OCI-LY3 (cell line): ENCODE measurements around the gene SENP6.

Experiments used
- H2AFZ ChIP-seq: fragments of 200-600, 300-600 bp; shearing (Covaris generic); 2 replicates; pipeline ENCODE4 v1.6.0; 2014; ENCODE audit warnings: antibody characterized with exemption, low read depth, low read length
- H3K27ac ChIP-seq: fragments of 200-600, 300-600 bp; sonication (generic); 2 replicates; pipeline ENCODE4 v1.5.1; 2014; ENCODE audit warnings: mild to moderate bottlenecking, low read length, moderate library complexity, mixed read lengths
- H3K27me3 ChIP-seq: fragments of 200-600, 300-600 bp; sonication (generic); 2 replicates; pipeline ENCODE4 v1.6.1; 2014; ENCODE audit warnings: low read depth, low read length, mixed read lengths
- H3K36me3 ChIP-seq: fragments of 200-600, 300-600 bp; sonication (generic); replicated peaks from 2 replicates; pipeline ENCODE3; 2014; ENCODE audit warnings: low read depth, low read length, mixed read lengths
- H3K4me1 ChIP-seq: fragments of 300-600, 200-600 bp; sonication (generic); 2 replicates; pipeline ENCODE4 v1.6.1; 2014; ENCODE audit warnings: low read length, mixed read lengths
- H3K4me2 ChIP-seq: fragments of 200-600, 300-600 bp; sonication (generic); 2 replicates; pipeline ENCODE4 v1.6.1; 2014; ENCODE audit warnings: low read length, mixed read lengths
- H3K4me3 ChIP-seq: fragments of 300-600, 200-600 bp; sonication (generic); 2 replicates; pipeline ENCODE4 v1.5.1; 2014; ENCODE audit warnings: antibody characterized with exemption, mild to moderate bottlenecking, low read length, moderate library complexity
- H3K79me2 ChIP-seq: fragments of 300-600, 200-600 bp; shearing (Covaris generic); 2 replicates; pipeline ENCODE4 v1.6.1; 2014; ENCODE audit warnings: mild to moderate bottlenecking, low read length, mixed read lengths
- H3K9ac ChIP-seq: fragments of 300-600, 200-600 bp; shearing (Covaris generic); 2 replicates; pipeline ENCODE4 v1.6.0; 2014; ENCODE audit warnings: mild to moderate bottlenecking, low read length, moderate library complexity
- H3K9me3 ChIP-seq: fragments of 200-600, 300-600 bp; shearing (Covaris generic); 2 replicates; pipeline ENCODE4 v1.6.1; 2014; ENCODE audit warnings: low read length, mixed read lengths; ENCODE audit not compliant: insufficient read depth
- H4K20me1 ChIP-seq: fragments of 200-600, 300-600 bp; sonication (generic); 2 replicates; pipeline ENCODE4 v1.6.1; 2016; ENCODE audit warnings: low read length, mixed read lengths; ENCODE audit not compliant: insufficient read depth
- CTCF ChIP-seq: fragments of 200-600, 300-600 bp; sonication (generic); IDR thresholded peaks from 2 replicates; pipeline ENCODE4 v1.5.1; 2014; ENCODE audit warnings: antibody characterized with exemption, low read length, low read depth
- EZH2phosphoT487 ChIP-seq: fragments of 200-600 bp; shearing (Covaris generic); IDR thresholded peaks from 2 replicates; pipeline ENCODE4 v1.6.1; 2018; ENCODE audit warnings: antibody characterized with exemption, mixed run types, low read depth

Gene SENP6

GRCh38 chr6:75735491-75736186 is 134.0 kb downstream of the SENP6 start:
- H3K4me2 ChIP-seq: peak overlapping the region; percentile 71

GRCh38 chr6:75743971-75744370 is 142.3 kb downstream of the SENP6 start:
- no peak overlapping the region for H3K27ac ChIP-seq
- H3K4me3 ChIP-seq: no peak overlapping the region
- H3K4me2 ChIP-seq: no peak overlapping the region
- TF ChIP-seq CTCF: no peak
- no peak for TF ChIP-seq EZH2phosphoT487
- no peaks in the 10 kb centered on the region for H3K9me3 ChIP-seq
- H2AFZ ChIP-seq: no peak overlapping the region
- H3K4me1 ChIP-seq: peaks cover 21% of the 10 kb centered on the region
- H3K36me3 ChIP-seq: no peaks in the 10 kb centered on the region
- no peaks in the 10 kb centered on the region for H4K20me1 ChIP-seq
- H3K9ac ChIP-seq: no peak overlapping the region
- peaks cover 29% of the 10 kb centered on the region for H3K27me3 ChIP-seq
- no peaks in the 10 kb centered on the region for H3K79me2 ChIP-seq

More at GRCh38 chr6:75735491-75736186, 134.0 kb downstream of the SENP6 start:
- no peak overlapping the region for H3K9ac ChIP-seq
- H3K9me3 ChIP-seq: no peaks in the 10 kb centered on the region
- H3K79me2 ChIP-seq: no peaks in the 10 kb centered on the region
- no peaks in the 10 kb centered on the region for H3K36me3 ChIP-seq
- peak overlapping the region; percentile 25; the same call in 1 of the 2 replicates for H3K4me3 ChIP-seq
- no peak overlapping the region for H2AFZ ChIP-seq
- no peaks in the 10 kb centered on the region for H4K20me1 ChIP-seq
- H3K4me1 ChIP-seq: peaks cover 12% of the 10 kb centered on the region
- H3K27ac ChIP-seq: no peak overlapping the region
- TF ChIP-seq CTCF (no peak), EZH2phosphoT487 (no peak)
- H3K27me3 ChIP-seq: no peaks in the 10 kb centered on the region

- Histone ChIP-seq H3K27me3 (peaks cover 33% of the 10 kb centered on the region), H3K79me2 (no peaks in the 10 kb centered on the region), H3K27ac (no peak overlapping the region), H3K4me3 (no peak overlapping the region), H3K9ac (no peak overlapping the region), H2AFZ (no peak overlapping the region), H3K36me3 (no peaks in the 10 kb centered on the region), H3K4me1 (peaks cover 21% of the 10 kb centered on the region), H3K4me2 (no peak overlapping the region), H3K9me3 (no peaks in the 10 kb centered on the region), H4K20me1 (no peaks in the 10 kb centered on the region)
- no peak for TF ChIP-seq EZH2phosphoT487
- no peak for TF ChIP-seq CTCF
Measured at GRCh38 chr6:75745404-75745803, 143.7 kb downstream of the SENP6 start.

- peaks cover 21% of the 10 kb centered on the region for H3K4me1 ChIP-seq
- TF ChIP-seq CTCF: no peak
- TF ChIP-seq EZH2phosphoT487: no peak
- no peak overlapping the region for H3K4me3 ChIP-seq
- H3K27me3 ChIP-seq: peaks cover 33% of the 10 kb centered on the region
- H2AFZ ChIP-seq: no peak overlapping the region
- H3K9ac ChIP-seq: no peak overlapping the region
- H4K20me1 ChIP-seq: no peaks in the 10 kb centered on the region
- no peak overlapping the region for H3K4me2 ChIP-seq
- no peaks in the 10 kb centered on the region for H3K79me2 ChIP-seq
- H3K27ac ChIP-seq: no peak overlapping the region
- H3K9me3 ChIP-seq: no peaks in the 10 kb centered on the region
- H3K36me3 ChIP-seq: no peaks in the 10 kb centered on the region
Measured at GRCh38 chr6:75746221-75746620, 144.5 kb downstream of the SENP6 start.
